Upper lobe of left lung (tissue), 4 donors: ENCODE measurements around the gene POR.

Source experiments
- POLR2A ChIP-seq, 4 donors: fragments of 450-650 bp; IDR thresholded peaks; one replicate each; pipeline ENCODE4 v1.5.1; 2016 to 2017; ENCODE audit warnings: antibody characterized with exemption in 4 of 4, mild to moderate bottlenecking in 2 of 4
- TF ChIP-seq, protein P1 (sequence below), 6 experiments: fragments of 450-650 bp in 4 of 6; fragments of 200-600 bp in 2 of 6; sonication (generic) in 2 of 6; IDR thresholded peaks; one replicate each; pipeline ENCODE4 v1.5.1; 2016 to 2019; ENCODE audit warnings: antibody characterized with exemption in 6 of 6

DNA sequence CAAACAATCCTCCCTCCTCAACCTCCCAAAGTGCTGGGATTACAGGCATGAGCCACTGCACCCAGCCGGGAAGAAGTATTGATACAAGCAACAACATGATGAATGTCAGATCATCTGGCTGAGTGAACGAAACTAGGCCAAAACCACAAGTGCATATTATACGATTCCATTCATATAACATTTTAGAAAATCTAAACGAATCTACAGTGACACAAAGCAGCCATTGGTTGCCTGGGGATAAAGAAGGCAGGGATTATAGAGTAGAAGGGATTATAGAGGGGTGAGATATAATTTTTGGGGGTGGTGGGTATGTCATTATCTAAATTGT is 47.6 kb upstream of the POR start:
- TF ChIP-seq POLR2A (IDR thresholded peaks at IDR 0.05), result no peak
- TF ChIP-seq, protein P1, sequence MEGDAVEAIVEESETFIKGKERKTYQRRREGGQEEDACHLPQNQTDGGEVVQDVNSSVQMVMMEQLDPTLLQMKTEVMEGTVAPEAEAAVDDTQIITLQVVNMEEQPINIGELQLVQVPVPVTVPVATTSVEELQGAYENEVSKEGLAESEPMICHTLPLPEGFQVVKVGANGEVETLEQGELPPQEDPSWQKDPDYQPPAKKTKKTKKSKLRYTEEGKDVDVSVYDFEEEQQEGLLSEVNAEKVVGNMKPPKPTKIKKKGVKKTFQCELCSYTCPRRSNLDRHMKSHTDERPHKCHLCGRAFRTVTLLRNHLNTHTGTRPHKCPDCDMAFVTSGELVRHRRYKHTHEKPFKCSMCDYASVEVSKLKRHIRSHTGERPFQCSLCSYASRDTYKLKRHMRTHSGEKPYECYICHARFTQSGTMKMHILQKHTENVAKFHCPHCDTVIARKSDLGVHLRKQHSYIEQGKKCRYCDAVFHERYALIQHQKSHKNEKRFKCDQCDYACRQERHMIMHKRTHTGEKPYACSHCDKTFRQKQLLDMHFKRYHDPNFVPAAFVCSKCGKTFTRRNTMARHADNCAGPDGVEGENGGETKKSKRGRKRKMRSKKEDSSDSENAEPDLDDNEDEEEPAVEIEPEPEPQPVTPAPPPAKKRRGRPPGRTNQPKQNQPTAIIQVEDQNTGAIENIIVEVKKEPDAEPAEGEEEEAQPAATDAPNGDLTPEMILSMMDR (IDR thresholded peaks at IDR 0.05), result no peak
